Upper lobe of left lung (tissue), 6 donors: Measurements from ENCODE around the gene ZNF23. TPM values are rescaled to one million over a fixed set of nuclear protein-coding genes. Genes with fewer than 3 reads are reported as not detected.

Source experiments
- ATAC-seq, 2 donors: fragments of 200-7000 bp; cut with Tn5 transposase; one replicate each; pipeline ENCODE4 v1.9.1; 2022; ENCODE audit warnings: mild to moderate bottlenecking in 2 of 2, moderate library complexity in 2 of 2; ENCODE audit not compliant: low FRiP score in 2 of 2
- DNase-seq, 2 donors: peaks; one replicate each; pipeline ENCODE4 v3.0.0-alpha.2; 2019 to 2020
- H3K27ac ChIP-seq, 4 donors: fragments of 200-600 bp; sonication (generic); one replicate each; pipeline ENCODE4 v1.5.1; 2016 to 2019
- H3K27me3 ChIP-seq, 4 donors: fragments of 200-600 bp; sonication (generic); one replicate each; pipeline ENCODE4 v1.5.1; 2017 to 2019
- H3K36me3 ChIP-seq, 4 donors: fragments of 200-600 bp; sonication (generic); one replicate each; pipeline ENCODE4 v1.5.1; 2016 to 2019
- H3K4me1 ChIP-seq, 4 donors: fragments of 200-600 bp; sonication (generic); one replicate each; pipeline ENCODE4 v1.5.1; 2018 to 2019
- H3K4me3 ChIP-seq, 4 donors: fragments of 200-600 bp; sonication (generic); one replicate each; pipeline ENCODE4 v1.5.1; 2017 to 2019; ENCODE audit warnings: mild to moderate bottlenecking in 2 of 4, moderate library complexity in 1 of 4
- H3K9me3 ChIP-seq, 4 donors: fragments of 200-600 bp; sonication (generic); one replicate each; pipeline ENCODE4 v1.5.1; 2018 to 2019
- EP300 ChIP-seq, 4 donors: sonication (generic); formaldehyde crosslinking; IDR thresholded peaks; one replicate each; pipeline ENCODE4 v1.5.1; 2017; ENCODE audit warnings: antibody characterized with exemption in 4 of 4, control low read depth in 2 of 4
- POLR2A ChIP-seq, 4 donors: fragments of 450-650 bp; IDR thresholded peaks; one replicate each; pipeline ENCODE4 v1.5.1; 2016 to 2017; ENCODE audit warnings: antibody characterized with exemption in 4 of 4, mild to moderate bottlenecking in 2 of 4
- POLR2AphosphoS5 ChIP-seq, 2 donors: sonication (generic); formaldehyde crosslinking; IDR thresholded peaks; one replicate each; pipeline ENCODE4 v1.5.1; 2017; ENCODE audit warnings: antibody characterized with exemption in 2 of 2
- WGBS, 2 donors: methylation state at CpG; one replicate each; pipeline ENCODE4 v1.1.5; 2017 to 2018; 5-methylcytosine and 5-hydroxymethylcytosine counted together
- total RNA-seq, 6 donors: library from RNA; depleted of rRNA in 4 of 6; stranded (reverse); fragments of >200 nt in 4 of 6; gene quantifications; one replicate each; pipeline versions ENCODE4 v1.1.0 to v1.2.1, GENCODE V29; 2016 to 2021
- TF ChIP-seq, protein P1 (sequence below), 6 experiments: fragments of 450-650 bp in 4 of 6; fragments of 200-600 bp in 2 of 6; sonication (generic) in 2 of 6; IDR thresholded peaks; one replicate each; pipeline ENCODE4 v1.5.1; 2016 to 2019; ENCODE audit warnings: antibody characterized with exemption in 6 of 6
- donor health status: DM: no; HTN: no; CAD: no; lungs with moderate emphysema.
- donor health status: DM: no; HTN: yes; CAD: no; lungs with severe emphysema.

Gene ZNF23
- total RNA-seq, 6 donors from 2014 or later, result 7.1 to 28.3 (median 12.5) TPM

DNA sequence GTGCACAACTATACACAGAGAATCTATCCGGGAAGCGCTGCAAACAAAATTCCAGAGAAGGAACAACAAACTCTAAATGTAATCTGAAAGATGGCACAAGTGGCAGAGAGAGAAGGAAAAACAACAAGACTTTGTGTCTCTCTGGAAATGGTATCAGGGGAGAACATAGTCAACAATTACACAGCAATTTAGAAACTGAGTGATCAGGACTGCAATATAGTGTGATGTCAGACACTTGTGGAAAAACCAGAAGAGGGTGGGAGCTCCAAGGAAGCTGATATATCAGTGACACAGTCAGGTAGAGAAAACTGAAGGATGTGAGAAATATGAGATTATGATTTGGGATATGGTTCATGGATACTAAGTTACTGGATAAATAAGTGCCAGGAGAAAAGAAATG is 18.9 kb upstream of the ZNF23 start:
- H3K9me3 ChIP-seq, result no peaks in the 10 kb centered on the region
- peaks cover 4 to 12% (median 9%) of the 10 kb centered on the region in 4 donors for H3K4me1 ChIP-seq
- ATAC-seq (no peak), DNase-seq (no peak)
- H3K27ac ChIP-seq, result no peak overlapping the region
- H3K36me3 ChIP-seq, result peaks cover 11 to 29% (median 21%) of the 10 kb centered on the region in 4 donors
- H3K4me3 ChIP-seq, result no peak overlapping the region
- H3K27me3 ChIP-seq, result no peaks in the 10 kb centered on the region
- WGBS, 2 donors, result 91 to 95% methylated on average over 2 of the region's 2 CpGs
- TF ChIP-seq, protein P1, sequence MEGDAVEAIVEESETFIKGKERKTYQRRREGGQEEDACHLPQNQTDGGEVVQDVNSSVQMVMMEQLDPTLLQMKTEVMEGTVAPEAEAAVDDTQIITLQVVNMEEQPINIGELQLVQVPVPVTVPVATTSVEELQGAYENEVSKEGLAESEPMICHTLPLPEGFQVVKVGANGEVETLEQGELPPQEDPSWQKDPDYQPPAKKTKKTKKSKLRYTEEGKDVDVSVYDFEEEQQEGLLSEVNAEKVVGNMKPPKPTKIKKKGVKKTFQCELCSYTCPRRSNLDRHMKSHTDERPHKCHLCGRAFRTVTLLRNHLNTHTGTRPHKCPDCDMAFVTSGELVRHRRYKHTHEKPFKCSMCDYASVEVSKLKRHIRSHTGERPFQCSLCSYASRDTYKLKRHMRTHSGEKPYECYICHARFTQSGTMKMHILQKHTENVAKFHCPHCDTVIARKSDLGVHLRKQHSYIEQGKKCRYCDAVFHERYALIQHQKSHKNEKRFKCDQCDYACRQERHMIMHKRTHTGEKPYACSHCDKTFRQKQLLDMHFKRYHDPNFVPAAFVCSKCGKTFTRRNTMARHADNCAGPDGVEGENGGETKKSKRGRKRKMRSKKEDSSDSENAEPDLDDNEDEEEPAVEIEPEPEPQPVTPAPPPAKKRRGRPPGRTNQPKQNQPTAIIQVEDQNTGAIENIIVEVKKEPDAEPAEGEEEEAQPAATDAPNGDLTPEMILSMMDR (IDR thresholded peaks at IDR 0.05), result no peak
- TF ChIP-seq POLR2AphosphoS5 (IDR thresholded peaks at IDR 0.05) (no peak), POLR2A (IDR thresholded peaks at IDR 0.05) (no peak), EP300 (IDR thresholded peaks at IDR 0.05) (no peak)

DNA sequence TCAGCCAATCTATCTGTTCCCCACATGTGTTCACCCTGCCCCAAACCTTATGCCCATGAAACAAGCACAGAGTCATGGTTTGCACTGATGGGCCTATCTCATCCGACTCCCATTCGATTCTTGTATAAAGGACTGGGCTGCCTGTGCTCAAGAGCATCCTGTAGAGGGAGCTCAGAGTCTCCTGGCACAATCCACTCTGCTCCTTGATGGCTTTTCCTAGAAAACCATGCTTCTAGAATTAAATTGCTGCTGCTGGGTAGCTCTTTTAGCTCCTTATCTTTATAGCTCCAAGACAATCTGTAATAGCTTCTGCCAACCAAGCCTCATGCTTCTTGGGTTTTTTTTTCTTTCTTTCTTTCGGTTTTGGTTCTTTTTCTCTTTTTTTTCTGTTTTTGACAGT is 17.4 kb upstream of the ZNF23 start:
- no peak for DNase-seq

DNA sequence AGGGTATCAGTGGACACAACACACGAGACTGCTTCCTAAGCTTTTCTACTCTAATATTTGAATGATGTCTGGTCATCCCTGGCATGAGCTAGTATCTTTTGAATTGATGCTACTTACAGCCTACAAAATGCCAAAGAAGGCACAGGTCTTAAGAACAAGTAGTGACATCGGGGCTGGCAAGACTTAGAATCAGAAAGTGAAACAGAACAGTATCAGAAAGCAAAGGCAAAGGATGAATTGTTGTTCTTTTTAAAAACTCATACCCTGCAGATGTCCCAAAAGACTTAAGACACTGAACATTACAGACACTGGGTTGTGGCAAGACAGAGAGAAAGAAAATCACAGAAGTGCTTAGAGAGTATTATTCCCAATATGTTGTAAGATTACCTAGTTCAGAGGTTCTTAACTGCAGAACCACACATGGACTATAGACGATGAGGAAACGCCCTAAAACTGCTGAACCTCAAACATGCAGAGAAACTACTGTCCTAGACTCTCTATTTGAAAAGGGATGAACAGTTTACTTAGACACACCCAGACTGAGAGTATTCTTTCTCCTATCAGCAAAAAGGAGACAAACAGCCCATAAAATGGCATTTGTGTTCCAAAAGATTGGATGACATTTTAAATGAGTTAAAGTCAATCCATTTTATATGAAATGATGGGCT is 14.5 kb upstream of the ZNF23 start:
- Histone ChIP-seq H3K4me3 (no peak overlapping the region), H3K36me3 (peaks cover 17 to 59% (median 31%) of the 10 kb centered on the region in 4 donors), H3K4me1 (no peaks in the 10 kb centered on the region), H3K27ac (no peak overlapping the region), H3K27me3 (no peaks in the 10 kb centered on the region), H3K9me3 (no peaks in the 10 kb centered on the region)
- DNase-seq, result no peak
- ATAC-seq, result no peak
- TF ChIP-seq EP300 (IDR thresholded peaks at IDR 0.05) (no peak), POLR2AphosphoS5 (IDR thresholded peaks at IDR 0.05) (no peak), POLR2A (IDR thresholded peaks at IDR 0.05) (no peak)
- TF ChIP-seq, protein P1 (IDR thresholded peaks at IDR 0.05), result no peak
- WGBS, 2 donors, result 96% methylated on average over 4 of the region's 4 CpGs

More for the DNA sequence above, 17.4 kb upstream of the ZNF23 start:
- TF ChIP-seq, protein P1 (IDR thresholded peaks at IDR 0.05), result no peak
- TF ChIP-seq POLR2A (IDR thresholded peaks at IDR 0.05) (no peak), EP300 (IDR thresholded peaks at IDR 0.05) (no peak), POLR2AphosphoS5 (IDR thresholded peaks at IDR 0.05) (no peak)
- Histone ChIP-seq H3K27me3 (no peaks in the 10 kb centered on the region), H3K27ac (no peak overlapping the region), H3K9me3 (no peaks in the 10 kb centered on the region), H3K4me1 (peaks cover 0 to 8% (median 5%) of the 10 kb centered on the region in 4 donors), H3K4me3 (no peak overlapping the region), H3K36me3 (peaks cover 17 to 44% (median 31%) of the 10 kb centered on the region in 4 donors)
- no peak for ATAC-seq
- 64 to 76% methylated on average over 3 of the region's 3 CpGs for WGBS, 2 donors

DNA sequence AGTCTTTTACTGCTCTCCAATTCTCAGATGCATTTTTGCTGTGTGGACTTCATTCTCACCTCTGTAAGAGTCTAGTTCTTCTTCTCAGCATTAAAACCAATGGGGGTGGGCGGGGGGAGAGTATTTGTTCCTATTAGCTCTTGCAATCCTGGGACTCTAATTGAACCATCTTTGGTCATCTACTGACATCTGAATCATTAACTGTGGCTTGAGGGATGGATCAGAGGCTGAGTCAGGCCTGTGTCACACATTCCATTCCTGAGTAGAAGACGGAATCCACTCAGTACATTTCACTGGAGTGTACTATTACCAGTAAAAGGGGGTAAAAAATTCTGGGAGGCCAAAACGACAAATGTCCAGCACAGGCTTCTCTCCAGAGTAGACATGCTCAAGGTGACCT is 12.8 kb upstream of the ZNF23 start:
- TF ChIP-seq, protein P1 (IDR thresholded peaks at IDR 0.05), result no peak
- TF ChIP-seq POLR2AphosphoS5 (IDR thresholded peaks at IDR 0.05), result no peak
- TF ChIP-seq EP300 (IDR thresholded peaks at IDR 0.05), result no peak
- no peak for TF ChIP-seq POLR2A (IDR thresholded peaks at IDR 0.05)
- no peaks in the 10 kb centered on the region for H3K4me1 ChIP-seq
- no peak overlapping the region for H3K4me3 ChIP-seq
- DNase-seq, result no peak
- H3K27ac ChIP-seq, result no peak overlapping the region
- 88 to 95% methylated on average over 3 of the region's 3 CpGs for WGBS, 2 donors
- peaks cover 17 to 66% (median 31%) of the 10 kb centered on the region in 4 donors for H3K36me3 ChIP-seq
- no peak for ATAC-seq
- H3K27me3 ChIP-seq, result no peaks in the 10 kb centered on the region
- H3K9me3 ChIP-seq, result no peaks in the 10 kb centered on the region

GRCh38 chr16:71473891-71474290 is 11.8 kb upstream of the ZNF23 start:
- no peaks in the 10 kb centered on the region for H3K27me3 ChIP-seq
- DNase-seq, result no peak
- WGBS, 2 donors, result 96 to 97% methylated on average over 5 of the region's 5 CpGs
- no peaks in the 10 kb centered on the region for H3K4me1 ChIP-seq
- no peak overlapping the region for H3K4me3 ChIP-seq
- TF ChIP-seq POLR2AphosphoS5 (IDR thresholded peaks at IDR 0.05), result no peak
- no peak for TF ChIP-seq POLR2A (IDR thresholded peaks at IDR 0.05)
- no peak for TF ChIP-seq EP300 (IDR thresholded peaks at IDR 0.05)
- TF ChIP-seq, protein P1 (IDR thresholded peaks at IDR 0.05), result no peak
- no peak for ATAC-seq
- H3K9me3 ChIP-seq, result no peaks in the 10 kb centered on the region
- no peak overlapping the region for H3K27ac ChIP-seq
- H3K36me3 ChIP-seq, result peaks cover 17 to 70% (median 31%) of the 10 kb centered on the region in 4 donors
